ENCODE results near the gene TNC. TPM values are rescaled to one million over a fixed set of nuclear protein-coding genes. Genes with fewer than 3 reads are reported as not detected.

TNC gene
- total RNA-seq, 1 donor from 2014 or later, result 95.2 TPM

GRCh38 chr9:115042781-115043509 lies 75.0 kb downstream of the TNC start:
- H3K27me3 Mint-ChIP-seq, result peaks cover 3% of the 10 kb centered on the region
- H3K4me1 Mint-ChIP-seq (ENCODE audit: unreplicated experiment), result no peaks in the 10 kb centered on the region
- no peak for DNase-seq (ENCODE audit: extremely low spot score, unreplicated experiment)
- H3K36me3 Mint-ChIP-seq, result peaks cover 4% of the 10 kb centered on the region
- no peak overlapping the region for H3K4me3 Mint-ChIP-seq
- H3K9me3 Mint-ChIP-seq, result no peaks in the 10 kb centered on the region
- no peak for TF ChIP-seq CTCF (conservative IDR thresholded peaks at IDR 0.05)
- no peak overlapping the region for H3K27ac Mint-ChIP-seq

- Mint-ChIP-seq H3K27me3 (peaks cover 3% of the 10 kb centered on the region), H3K9me3 (no peaks in the 10 kb centered on the region), H3K4me3 (no peak overlapping the region), H3K4me1 (ENCODE audit: unreplicated experiment) (peaks cover 10% of the 10 kb centered on the region), H3K27ac (no peak overlapping the region), H3K36me3 (peaks cover 4% of the 10 kb centered on the region)
- TF ChIP-seq CTCF (conservative IDR thresholded peaks at IDR 0.05), result no peak
- DNase-seq (ENCODE audit: extremely low spot score, unreplicated experiment), result no peak
These were observed 78.3 kb downstream of the TNC start for GRCh38 chr9:115039516-115040120.

GRCh38 chr9:115038178-115038577 lies 79.8 kb downstream of the TNC start:
- Mint-ChIP-seq H3K27me3 (no peaks in the 10 kb centered on the region), H3K9me3 (no peaks in the 10 kb centered on the region)

GRCh38 chr9:115036691-115037090 lies 81.3 kb downstream of the TNC start:
- peaks cover 10% of the 10 kb centered on the region for H3K4me1 Mint-ChIP-seq (ENCODE audit: unreplicated experiment)
- DNase-seq (ENCODE audit: extremely low spot score, unreplicated experiment), result no peak
- H3K36me3 Mint-ChIP-seq, result no peaks in the 10 kb centered on the region
- no peaks in the 10 kb centered on the region for H3K9me3 Mint-ChIP-seq
- no peaks in the 10 kb centered on the region for H3K27me3 Mint-ChIP-seq
- TF ChIP-seq CTCF (conservative IDR thresholded peaks at IDR 0.05), result no peak
- no peak overlapping the region for H3K27ac Mint-ChIP-seq
- no peak overlapping the region for H3K4me3 Mint-ChIP-seq

More at GRCh38 chr9:115038178-115038577, 79.8 kb downstream of the TNC start:
- Mint-ChIP-seq H3K27ac (no peak overlapping the region), H3K4me1 (ENCODE audit: unreplicated experiment) (peaks cover 10% of the 10 kb centered on the region), H3K4me3 (no peak overlapping the region), H3K36me3 (peaks cover 3% of the 10 kb centered on the region)
- no peak for TF ChIP-seq CTCF (conservative IDR thresholded peaks at IDR 0.05)
- DNase-seq (ENCODE audit: extremely low spot score, unreplicated experiment), result no peak

- Mint-ChIP-seq H3K27me3 (no peaks in the 10 kb centered on the region), H3K36me3 (no peaks in the 10 kb centered on the region), H3K27ac (peak overlapping the region; percentile 53), H3K4me1 (ENCODE audit: unreplicated experiment) (peaks cover 10% of the 10 kb centered on the region), H3K4me3 (no peak overlapping the region), H3K9me3 (no peaks in the 10 kb centered on the region)
- DNase-seq (ENCODE audit: extremely low spot score, unreplicated experiment), result no peak
- TF ChIP-seq CTCF (conservative IDR thresholded peaks at IDR 0.05), result no peak
These were observed 81.9 kb downstream of the TNC start for GRCh38 chr9:115035841-115036612.

Measured in type B pancreatic cell (in vitro differentiated cells).